Measurements from ENCODE around the gene RPS2.

DNA sequence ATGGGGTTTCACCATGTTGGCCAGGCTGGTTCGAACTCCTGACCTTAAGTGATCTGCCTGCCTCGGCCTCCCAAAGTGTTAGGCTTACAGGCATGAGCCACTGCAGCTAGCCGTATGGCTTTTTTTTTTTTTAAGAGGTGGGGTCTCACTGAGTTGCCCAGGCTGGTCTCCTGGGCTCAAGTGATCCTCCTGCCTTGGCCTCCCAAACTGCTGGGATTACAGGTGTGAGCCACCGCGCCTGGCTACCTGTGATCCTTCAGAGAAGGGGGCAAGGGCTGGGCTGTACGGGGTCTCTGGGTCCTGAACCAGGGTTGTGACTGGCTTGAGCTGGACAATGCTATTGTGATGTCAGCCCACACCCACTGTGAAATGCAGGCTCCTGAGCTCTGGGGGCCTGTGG, 1.8 kb upstream of the RPS2 start, which contains the start of gene RNF151:
- TF ChIP-seq EZH2 (IDR thresholded peaks at IDR 0.05; ENCODE audit: insufficient read depth, poor library complexity, severe bottlenecking) (no peak), EZH2phosphoT487 (IDR thresholded peaks at IDR 0.05; ENCODE audit: insufficient read depth, low read depth) (no peak)

All from GM23248 (cell line).